Hepatocyte (in vitro differentiated cells): ENCODE data around the gene MMRN2.

Source experiments
- CTCF ChIP-seq: fragments of 200-600 bp; sonication (generic); IDR thresholded peaks from 2 replicates; pipeline ENCODE4 v1.5.1; 2016; ENCODE audit warnings: antibody characterized with exemption, mild to moderate bottlenecking; ENCODE audit not compliant: poor library complexity
- EZH2 ChIP-seq: fragments of 200-600 bp; sonication (generic); IDR thresholded peaks from 2 replicates; pipeline ENCODE4 v1.6.1; 2016; ENCODE audit warnings: antibody characterized with exemption, mild to moderate bottlenecking, borderline replicate concordance
- EZH2phosphoT487 ChIP-seq: fragments of 200-600 bp; sonication (generic); IDR thresholded peaks from one replicate; pipeline ENCODE4 v1.6.1; 2018; ENCODE audit warnings: antibody characterized with exemption, mild to moderate bottlenecking, low read depth, moderate library complexity; ENCODE audit not compliant: unreplicated experiment, severe bottlenecking

- no peak for TF ChIP-seq CTCF
- no peak for TF ChIP-seq EZH2phosphoT487
- TF ChIP-seq EZH2, result no peak
These were observed 34.9 kb downstream of the MMRN2 start for GRCh38 chr10:86922553-86922961.
